ENCODE measurements around the gene MAN1C1.

MAN1C1 gene

GRCh38 chr1:25790472-25790871 is 173.9 kb downstream of the MAN1C1 start:
- no peak for DNase-seq

GRCh38 chr1:25792115-25792514 is 175.5 kb downstream of the MAN1C1 start:
- DNase-seq, result no peak

- no peak for DNase-seq
These were observed 177.1 kb downstream of the MAN1C1 start for GRCh38 chr1:25793585-25794170.

GRCh38 chr1:25794325-25794724 is 177.7 kb downstream of the MAN1C1 start:
- no peak for DNase-seq

- no peak for DNase-seq
These were observed 178.6 kb downstream of the MAN1C1 start for GRCh38 chr1:25795211-25795610.

GRCh38 chr1:25795946-25796810 is 179.6 kb downstream of the MAN1C1 start:
- peak; percentile 46 for DNase-seq

GRCh38 chr1:25796811-25797458 is 180.3 kb downstream of the MAN1C1 start:
- DNase-seq, result peak; percentile 85

GRCh38 chr1:25797939-25798338 is 181.3 kb downstream of the MAN1C1 start:
- no peak for DNase-seq

GRCh38 chr1:25798666-25799351 is 182.2 kb downstream of the MAN1C1 start:
- no peak for DNase-seq

GRCh38 chr1:25799352-25799934 is 182.9 kb downstream of the MAN1C1 start:
- no peak for DNase-seq

GRCh38 chr1:25799935-25800702 is 183.5 kb downstream of the MAN1C1 start, which contains the start of gene SELENON:
SELENON (plus strand) TSS chr1:25800193; CDS start chr1:25800231, 38 bp downstream.
- DNase-seq, result peak; percentile 32

- no peak for DNase-seq
These were observed 184.2 kb downstream of the MAN1C1 start for GRCh38 chr1:25800703-25801377.

GRCh38 chr1:25802915-25803314 is 186.3 kb downstream of the MAN1C1 start:
- no peak for DNase-seq

GRCh38 chr1:25803368-25803767 is 186.8 kb downstream of the MAN1C1 start:
- no peak for DNase-seq

GRCh38 chr1:25804244-25804963 is 187.8 kb downstream of the MAN1C1 start:
- no peak for DNase-seq

- no peak for DNase-seq
These were observed 188.6 kb downstream of the MAN1C1 start for GRCh38 chr1:25804964-25805862.

GRCh38 chr1:25805863-25806225 is 189.3 kb downstream of the MAN1C1 start:
- DNase-seq, result no peak

- no peak for DNase-seq
These were observed 189.8 kb downstream of the MAN1C1 start for GRCh38 chr1:25806418-25806817.

Data from activated CD8-positive, alpha-beta memory T cell treated with anti-CD3 and anti-CD28 coated beads, Interleukin-2, amount 50 U/mL, for 4 hours (primary cell).